Upper lobe of left lung (tissue), 6 donors: Measurements from ENCODE around the gene LDB2. TPM values are rescaled to one million over a fixed set of nuclear protein-coding genes. Genes with fewer than 3 reads are reported as not detected.

Experiments
- ATAC-seq, 2 donors: fragments of 200-7000 bp; cut with Tn5 transposase; one replicate each; pipeline ENCODE4 v1.9.1; 2022; ENCODE audit warnings: mild to moderate bottlenecking in 2 of 2, moderate library complexity in 2 of 2; ENCODE audit not compliant: low FRiP score in 2 of 2
- DNase-seq, 2 donors: peaks; one replicate each; pipeline ENCODE4 v3.0.0-alpha.2; 2019 to 2020
- H3K27ac ChIP-seq, 4 donors: fragments of 200-600 bp; sonication (generic); one replicate each; pipeline ENCODE4 v1.5.1; 2016 to 2019
- H3K27me3 ChIP-seq, 4 donors: fragments of 200-600 bp; sonication (generic); one replicate each; pipeline ENCODE4 v1.5.1; 2017 to 2019
- H3K36me3 ChIP-seq, 4 donors: fragments of 200-600 bp; sonication (generic); one replicate each; pipeline ENCODE4 v1.5.1; 2016 to 2019
- H3K4me1 ChIP-seq, 4 donors: fragments of 200-600 bp; sonication (generic); one replicate each; pipeline ENCODE4 v1.5.1; 2018 to 2019
- H3K4me3 ChIP-seq, 4 donors: fragments of 200-600 bp; sonication (generic); one replicate each; pipeline ENCODE4 v1.5.1; 2017 to 2019; ENCODE audit warnings: mild to moderate bottlenecking in 2 of 4, moderate library complexity in 1 of 4
- H3K9me3 ChIP-seq, 4 donors: fragments of 200-600 bp; sonication (generic); one replicate each; pipeline ENCODE4 v1.5.1; 2018 to 2019
- CTCF ChIP-seq, 6 experiments: fragments of 450-650 bp in 4 of 6; fragments of 200-600 bp in 2 of 6; sonication (generic) in 2 of 6; IDR thresholded peaks; one replicate each; pipeline ENCODE4 v1.5.1; 2016 to 2019; ENCODE audit warnings: antibody characterized with exemption in 6 of 6
- EP300 ChIP-seq, 4 donors: sonication (generic); formaldehyde crosslinking; IDR thresholded peaks; one replicate each; pipeline ENCODE4 v1.5.1; 2017; ENCODE audit warnings: antibody characterized with exemption in 4 of 4, control low read depth in 2 of 4
- POLR2A ChIP-seq, 4 donors: fragments of 450-650 bp; IDR thresholded peaks; one replicate each; pipeline ENCODE4 v1.5.1; 2016 to 2017; ENCODE audit warnings: antibody characterized with exemption in 4 of 4, mild to moderate bottlenecking in 2 of 4
- POLR2AphosphoS5 ChIP-seq, 2 donors: sonication (generic); formaldehyde crosslinking; IDR thresholded peaks; one replicate each; pipeline ENCODE4 v1.5.1; 2017; ENCODE audit warnings: antibody characterized with exemption in 2 of 2
- WGBS, 2 donors: methylation state at CpG; one replicate each; pipeline ENCODE4 v1.1.5; 2017 to 2018; 5-methylcytosine and 5-hydroxymethylcytosine counted together
- total RNA-seq, 6 donors: library from RNA; depleted of rRNA in 4 of 6; stranded (reverse); fragments of >200 nt in 4 of 6; gene quantifications; one replicate each; pipeline versions ENCODE4 v1.1.0 to v1.2.1, GENCODE V29; 2016 to 2021
- donor health status: DM: no; HTN: no; CAD: no; lungs with moderate emphysema.
- donor health status: DM: no; HTN: yes; CAD: no; lungs with severe emphysema.

Gene LDB2
- total RNA-seq, 6 donors from 2014 or later, result 34.6 to 94.4 (median 45.9) TPM

GRCh38 chr4:16715482-16715881, 183.0 kb downstream of the LDB2 start:
- H3K36me3 ChIP-seq, result no peaks in the 10 kb centered on the region
- no peak overlapping the region for H3K27ac ChIP-seq
- H3K27me3 ChIP-seq, result no peaks in the 10 kb centered on the region
- H3K9me3 ChIP-seq, result no peaks in the 10 kb centered on the region
- TF ChIP-seq POLR2AphosphoS5 (IDR thresholded peaks at IDR 0.05) (no peak), POLR2A (IDR thresholded peaks at IDR 0.05) (no peak), CTCF (IDR thresholded peaks at IDR 0.05) (no peak), EP300 (IDR thresholded peaks at IDR 0.05) (no peak)
- 85 to 86% methylated on average over 2 of the region's 2 CpGs for WGBS, 2 donors
- ATAC-seq (no peak), DNase-seq (no peak)
- H3K4me3 ChIP-seq, result no peak overlapping the region
- H3K4me1 ChIP-seq, result no peaks in the 10 kb centered on the region

- ATAC-seq, result no peak
- WGBS, 2 donors, result 100% methylated on average over 1 of the region's 1 CpG
- no peak overlapping the region for H3K27ac ChIP-seq
These were observed 184.3 kb downstream of the LDB2 start for GRCh38 chr4:16714191-16714590.

GRCh38 chr4:16713696-16714095, 184.7 kb downstream of the LDB2 start:
- Histone ChIP-seq H3K4me3 (no peak overlapping the region), H3K9me3 (no peaks in the 10 kb centered on the region), H3K36me3 (no peaks in the 10 kb centered on the region), H3K4me1 (no peaks in the 10 kb centered on the region), H3K27ac (no peak overlapping the region), H3K27me3 (no peaks in the 10 kb centered on the region)
- ATAC-seq (no peak), DNase-seq (no peak)
- TF ChIP-seq POLR2A (IDR thresholded peaks at IDR 0.05) (no peak), CTCF (IDR thresholded peaks at IDR 0.05) (no peak), EP300 (IDR thresholded peaks at IDR 0.05) (no peak), POLR2AphosphoS5 (IDR thresholded peaks at IDR 0.05) (no peak)
- 83 to 90% methylated on average over 3 of the region's 3 CpGs for WGBS, 2 donors

More at GRCh38 chr4:16714191-16714590, 184.3 kb downstream of the LDB2 start:
- no peaks in the 10 kb centered on the region for H3K9me3 ChIP-seq
- no peak overlapping the region for H3K4me3 ChIP-seq
- TF ChIP-seq EP300 (IDR thresholded peaks at IDR 0.05) (no peak), CTCF (IDR thresholded peaks at IDR 0.05) (no peak), POLR2A (IDR thresholded peaks at IDR 0.05) (no peak), POLR2AphosphoS5 (IDR thresholded peaks at IDR 0.05) (no peak)
- no peaks in the 10 kb centered on the region for H3K4me1 ChIP-seq
- DNase-seq, result no peak
- no peaks in the 10 kb centered on the region for H3K27me3 ChIP-seq
- no peaks in the 10 kb centered on the region for H3K36me3 ChIP-seq

GRCh38 chr4:16713271-16713670, 185.2 kb downstream of the LDB2 start:
- ATAC-seq, result no peak
- Histone ChIP-seq H3K9me3 (no peaks in the 10 kb centered on the region), H3K27ac (no peak overlapping the region), H3K27me3 (no peaks in the 10 kb centered on the region), H3K4me1 (no peaks in the 10 kb centered on the region), H3K4me3 (no peak overlapping the region), H3K36me3 (no peaks in the 10 kb centered on the region)
- TF ChIP-seq EP300 (IDR thresholded peaks at IDR 0.05), result no peak
- no peak for DNase-seq

GRCh38 chr4:16710198-16710597, 188.2 kb downstream of the LDB2 start:
- Histone ChIP-seq H3K27me3 (no peaks in the 10 kb centered on the region), H3K4me3 (no peak overlapping the region), H3K9me3 (no peaks in the 10 kb centered on the region), H3K27ac (no peak overlapping the region), H3K36me3 (no peaks in the 10 kb centered on the region), H3K4me1 (no peaks in the 10 kb centered on the region)
- no peak for DNase-seq
- ATAC-seq, result no peak
- TF ChIP-seq CTCF (IDR thresholded peaks at IDR 0.05), result no peak
- no peak for TF ChIP-seq POLR2AphosphoS5 (IDR thresholded peaks at IDR 0.05)
- no peak for TF ChIP-seq EP300 (IDR thresholded peaks at IDR 0.05)
- no peak for TF ChIP-seq POLR2A (IDR thresholded peaks at IDR 0.05)
- WGBS, 2 donors, result 54 to 61% methylated on average over 3 of the region's 3 CpGs
